HepG2 (cell line): ENCODE data around the gene UNG. TPM values are rescaled to one million over a fixed set of nuclear protein-coding genes. Genes with fewer than 3 reads are reported as not detected.

Experiments used
- ATAC-seq: fragments of 200-7000 bp; cut with Tn5 transposase; 3 replicates; pipeline ENCODE4 v1.9.1; 2020; ENCODE audit warnings: mild to moderate bottlenecking, moderate library complexity
- BruUV-seq: library from RNA; stranded (reverse); fragments of 400-500 nt; replicated peaks from 2 replicates; lab custom pipeline; 2021; lab: Mats Ljungman, UMichigan
- CTCF ChIA-PET: fragments of 300-600 bp; formaldehyde crosslinking; extraction: SDS; loops from one replicate; lab custom pipeline; 2021; ENCODE audit warnings: low total read pairs, inconsistent platforms, low intra/inter-chr PET ratio; lab: Yijun Ruan, JAX
- POLR2A ChIA-PET: fragments of 350-600 bp; sonication (Branson Sonifier 250); formaldehyde crosslinking; loops from one replicate; lab custom pipeline; 2020; ENCODE audit warnings: antibody characterized with exemption, inconsistent platforms; lab: Yijun Ruan, JAX
- DNase-seq: peaks from one replicate; pipeline ENCODE4 v3.0.0-alpha.2; 2015; ENCODE audit warnings: low spot score
- FAIRE-seq: peaks from 3 replicates; lab custom pipeline; 2011; peaks lifted over from hg19 to GRCh38; lab: Jason Lieb, UNC
- H2AFZ ChIP-seq: one replicate; pipeline ENCODE4 v1.6.1; 2011; ENCODE audit warnings: low read length, inconsistent platforms
- H3K27ac ChIP-seq: fragments of 300-600 bp; 3 replicates; pipeline ENCODE4 v1.8.0; 2011; ENCODE audit warnings: mixed run types, mild to moderate bottlenecking, mixed read lengths, low read length, inconsistent platforms; ENCODE audit not compliant: insufficient read depth; ENCODE audit errors: extremely low read length
- H3K27me3 ChIP-seq, 2 experiments: fragments of 200-600 bp in 1 of 2; 2 replicates in 1 of 2; 3 replicates in 1 of 2; pipeline versions ENCODE4 v1.6.0 to v1.8.0; 2011; ENCODE audit warnings: low read length in 2 of 2, mild to moderate bottlenecking in 2 of 2, moderate library complexity in 2 of 2, inconsistent platforms in 1 of 2; ENCODE audit not compliant: insufficient read depth in 2 of 2, control insufficient read depth in 1 of 2
- H3K36me3 ChIP-seq, 2 experiments: fragments of 200-600 bp in 1 of 2; replicated peaks in 1 of 2; 2 replicates in 1 of 2; 3 replicates in 1 of 2; pipeline versions ENCODE4 v1.5.1 to v1.8.0; 2011; ENCODE audit warnings: low read length in 2 of 2, inconsistent platforms in 1 of 2; ENCODE audit not compliant: insufficient read depth in 2 of 2, control insufficient read depth in 1 of 2
- H3K4me1 ChIP-seq: 2 replicates; pipeline ENCODE4 v1.5.1; 2012; ENCODE audit warnings: low read length, inconsistent platforms; ENCODE audit not compliant: insufficient read depth
- H3K4me2 ChIP-seq: 2 replicates; pipeline ENCODE4 v1.6.0; 2011; ENCODE audit warnings: low read depth, low read length, inconsistent platforms
- H3K4me3 ChIP-seq, 3 experiments: fragments of 200-600 bp in 1 of 3; sonication (generic), shearing (Covaris generic) in 1 of 3; replicated peaks in 1 of 3; 2 replicates each; pipeline ENCODE4 v1.5.1; 2011 to 2016; ENCODE audit warnings: low read length in 3 of 3, inconsistent platforms in 2 of 3, low read depth in 2 of 3, mild to moderate bottlenecking in 2 of 3, control low read depth in 1 of 3, mixed read lengths in 1 of 3; ENCODE audit not compliant: insufficient read depth in 1 of 3
- H3K79me2 ChIP-seq: one replicate; pipeline ENCODE4 v1.6.1; 2011; ENCODE audit warnings: low read length, inconsistent platforms; ENCODE audit not compliant: insufficient read depth
- H3K9ac ChIP-seq: 2 replicates; pipeline ENCODE4 v1.6.0; 2011; ENCODE audit warnings: mild to moderate bottlenecking, low read depth, low read length, inconsistent platforms; ENCODE audit not compliant: insufficient read depth
- H3K9me3 ChIP-seq: 2 replicates; pipeline ENCODE4 v1.5.1; 2012; ENCODE audit warnings: mild to moderate bottlenecking, low read length
- H4K20me1 ChIP-seq: 2 replicates; pipeline ENCODE4 v1.6.0; 2011; ENCODE audit warnings: inconsistent platforms, mild to moderate bottlenecking, low read length, moderate library complexity; ENCODE audit not compliant: insufficient read depth
- HMGA1 ChIP-seq: sonication (generic); formaldehyde crosslinking; conservative IDR thresholded peaks from 2 replicates; pipeline ENCODE4 v1.4.0; 2020; ENCODE audit warnings: missing genetic modification reagents
- MEIS1 ChIP-seq: sonication (generic); formaldehyde crosslinking; IDR thresholded peaks from 2 replicates; pipeline ENCODE4 v1.9.0; 2021; ENCODE audit warnings: mild to moderate bottlenecking, missing genetic modification reagents, moderate library complexity, borderline replicate concordance
- NFIB ChIP-seq: sonication (generic); formaldehyde crosslinking; IDR thresholded peaks from 2 replicates; pipeline ENCODE4 v1.9.0; 2021; ENCODE audit warnings: missing genetic modification reagents, mild to moderate bottlenecking, borderline replicate concordance
- RAD21 ChIP-seq: fragments of 450-650 bp; formaldehyde crosslinking; IDR thresholded peaks from 2 replicates; pipeline ENCODE4 v1.5.0; 2020; ENCODE audit warnings: mild to moderate bottlenecking
- SMAD3 ChIP-seq: sonication (generic); formaldehyde crosslinking; IDR thresholded peaks from 2 replicates; pipeline ENCODE4 v1.4.0; 2020; ENCODE audit warnings: missing genetic modification reagents
- SP5 ChIP-seq: IDR thresholded peaks from 2 replicates; pipeline ENCODE4 v1.6.1; 2016; ENCODE audit warnings: low read depth, borderline replicate concordance
- TARDBP ChIP-seq: sonication (generic); formaldehyde crosslinking; IDR thresholded peaks from 2 replicates; pipeline ENCODE4 v1.8.0; 2022; ENCODE audit warnings: mild to moderate bottlenecking, missing genetic modification reagents
- THAP11 ChIP-seq: IDR thresholded peaks from 2 replicates; pipeline ENCODE4 v1.6.1; 2016; ENCODE audit warnings: missing biosample characterization, missing genetic modification reagents
- TP53 ChIP-seq: sonication (generic); formaldehyde crosslinking; conservative IDR thresholded peaks from 2 replicates; pipeline ENCODE4 v1.4.0; 2020; ENCODE audit warnings: missing genetic modification reagents
- ZC3H13 ChIP-seq: sonication (generic); formaldehyde crosslinking; IDR thresholded peaks from 2 replicates; pipeline ENCODE4 v1.8.1; 2023; ENCODE audit warnings: mild to moderate bottlenecking, missing genetic modification reagents, moderate library complexity
- ZNF383 ChIP-seq: sonication (generic); formaldehyde crosslinking; IDR thresholded peaks from 2 replicates; pipeline ENCODE4 v1.4.0; 2020; ENCODE audit warnings: missing genetic modification reagents, mild to moderate bottlenecking, borderline replicate concordance
- ZNF749 ChIP-seq: sonication (generic); formaldehyde crosslinking; IDR thresholded peaks from 2 replicates; pipeline ENCODE4 v1.8.0; 2022; ENCODE audit warnings: mild to moderate bottlenecking, missing genetic modification reagents, moderate library complexity, borderline replicate concordance
- ZNF773 ChIP-seq: sonication (generic); formaldehyde crosslinking; IDR thresholded peaks from 2 replicates; pipeline ENCODE4 v1.4.0; 2020; ENCODE audit warnings: missing genetic modification reagents, borderline replicate concordance
- WGBS: methylation state at CpG from one replicate; pipeline ENCODE4 v1.1.6; 2017; ENCODE audit warnings: low lambda C conversion rate; 5-methylcytosine and 5-hydroxymethylcytosine counted together
- in situ Hi-C: cut with HindIII; loops from 2 replicates; pipeline ENCODE4 v1.10.0; 2017; ENCODE audit warnings: low pct_unique_long_range_greater_than_20kb; ENCODE audit not compliant: extremely low pct_ligation_motif_present
- intact Hi-C: fragments of 100-400 bp; cut with micrococcal nuclease; formaldehyde crosslinking; loops from one replicate; pipeline ENCODE4 v1.10.0; 2022; ENCODE audit not compliant: unreplicated experiment
- polyA plus RNA-seq, 8 experiments: library from polyadenylated mRNA; depleted of rRNA in 3 of 8; stranded (reverse) in 7 of 8; unstranded in 1 of 8; fragments of >200 nt; fragmentation: Illumina TruSeq in 4 of 8; extraction: Trizol in 4 of 8; gene quantifications; 2 replicates each; pipeline versions ENCODE4 v1.2.1 to v1.2.3, GENCODE V29; 2011 to 2016; ENCODE audit warnings: low read depth in 4 of 8, missing spikeins in 1 of 8, mixed read lengths in 1 of 8; ENCODE audit not compliant: insufficient read depth in 1 of 8
- total RNA-seq, 5 experiments: library from RNA; depleted of rRNA; stranded (reverse); fragments of >200 nt; fragmentation: Illumina TruSeq; extraction: Trizol; gene quantifications; 2 replicates each; pipeline ENCODE4 v1.2.3, GENCODE V29; 2016; ENCODE audit warnings: low read depth in 1 of 5
- TF ChIP-seq, protein P1 (sequence below): sonication (generic); formaldehyde crosslinking; IDR thresholded peaks from 2 replicates; pipeline ENCODE4 v1.5.1; 2020; ENCODE audit warnings: mild to moderate bottlenecking, missing genetic modification reagents
- TF ChIP-seq, protein P2 (sequence below): sonication (generic); formaldehyde crosslinking; IDR thresholded peaks from 2 replicates; pipeline ENCODE4 v1.5.0; 2020; ENCODE audit warnings: mild to moderate bottlenecking, missing genetic modification reagents
- TF ChIP-seq, protein P3 (sequence below): IDR thresholded peaks from 2 replicates; pipeline ENCODE4 v1.4.0; 2020; ENCODE audit warnings: mild to moderate bottlenecking, missing genetic modification reagents

Gene UNG
- total and polyA plus RNA-seq, 2 of the 13 experiments (the other 11 are each of a cell fraction or from before 2014, with no cell fraction given): 23.3 to 114 TPM

DNA sequence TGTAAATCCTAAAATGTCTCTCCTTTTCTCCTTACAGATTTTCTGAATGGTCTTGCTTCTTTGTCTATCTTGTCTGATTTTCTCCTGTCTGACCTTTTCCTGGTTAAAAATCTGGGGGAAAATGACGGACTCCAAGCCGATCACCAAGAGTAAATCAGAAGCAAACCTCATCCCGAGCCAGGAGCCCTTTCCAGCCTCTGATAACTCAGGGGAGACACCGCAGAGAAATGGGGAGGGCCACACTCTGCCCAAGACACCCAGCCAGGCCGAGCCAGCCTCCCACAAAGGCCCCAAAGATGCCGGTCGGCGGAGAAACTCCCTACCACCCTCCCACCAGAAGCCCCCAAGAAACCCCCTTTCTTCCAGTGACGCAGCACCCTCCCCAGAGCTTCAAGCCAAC, 42.0 kb downstream of the UNG start:
- peaks cover 14% of the 10 kb centered on the region for H3K4me1 ChIP-seq
- in situ Hi-C loops: loop anchor here (10.0 kb wide), 2 partner anchors 105 to 245 kb away; no protein-coding TSS in a partner anchor
- intact Hi-C loops: no loop called here
- no peak overlapping the region for H3K27ac ChIP-seq
- H3K36me3 ChIP-seq: no peaks in the 10 kb centered on the region
- WGBS: 96% methylated on average over 8 of the region's 9 CpGs
- no TSS peak for BruUV-seq
- H3K4me3 ChIP-seq: no peak overlapping the region
- CTCF ChIA-PET: no interaction called here
- no peak overlapping the region for H3K9ac ChIP-seq
- H2AFZ ChIP-seq: no peak overlapping the region
- TF ChIP-seq HMGA1 (CRISPR knock-in tag): no peak
- TF ChIP-seq ZNF749 (CRISPR knock-in tag): no peak
- no peak for TF ChIP-seq ZC3H13
- no peak for TF ChIP-seq SMAD3
- TF ChIP-seq, protein P1, sequence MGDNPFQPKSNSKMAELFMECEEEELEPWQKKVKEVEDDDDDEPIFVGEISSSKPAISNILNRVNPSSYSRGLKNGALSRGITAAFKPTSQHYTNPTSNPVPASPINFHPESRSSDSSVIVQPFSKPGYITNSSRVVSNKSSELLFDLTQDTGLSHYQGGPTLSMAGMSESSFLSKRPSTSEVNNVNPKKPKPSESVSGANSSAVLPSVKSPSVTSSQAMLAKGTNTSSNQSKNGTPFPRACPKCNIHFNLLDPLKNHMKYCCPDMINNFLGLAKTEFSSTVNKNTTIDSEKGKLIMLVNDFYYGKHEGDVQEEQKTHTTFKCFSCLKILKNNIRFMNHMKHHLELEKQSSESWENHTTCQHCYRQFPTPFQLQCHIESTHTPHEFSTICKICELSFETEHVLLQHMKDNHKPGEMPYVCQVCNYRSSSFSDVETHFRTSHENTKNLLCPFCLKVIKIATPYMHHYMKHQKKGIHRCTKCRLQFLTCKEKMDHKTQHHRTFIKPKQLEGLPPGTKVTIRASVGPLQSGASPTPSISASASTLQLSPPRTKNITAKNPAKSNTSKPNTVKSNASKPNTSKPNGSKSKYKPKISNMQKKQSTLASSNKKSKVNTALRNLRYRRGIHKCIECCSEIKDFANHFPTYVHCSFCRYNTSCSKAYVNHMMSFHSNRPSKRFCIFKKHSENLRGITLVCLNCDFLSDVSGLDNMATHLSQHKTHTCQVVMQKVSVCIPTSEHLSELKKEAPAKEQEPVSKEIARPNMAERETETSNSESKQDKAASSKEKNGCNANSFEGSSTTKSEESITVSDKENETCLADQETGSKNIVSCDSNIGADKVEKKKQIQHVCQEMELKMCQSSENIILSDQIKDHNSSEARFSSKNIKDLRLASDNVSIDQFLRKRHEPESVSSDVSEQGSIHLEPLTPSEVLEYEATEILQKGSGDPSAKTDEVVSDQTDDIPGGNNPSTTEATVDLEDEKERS (CRISPR knock-in tag): no peak
- TF ChIP-seq, protein P2, sequence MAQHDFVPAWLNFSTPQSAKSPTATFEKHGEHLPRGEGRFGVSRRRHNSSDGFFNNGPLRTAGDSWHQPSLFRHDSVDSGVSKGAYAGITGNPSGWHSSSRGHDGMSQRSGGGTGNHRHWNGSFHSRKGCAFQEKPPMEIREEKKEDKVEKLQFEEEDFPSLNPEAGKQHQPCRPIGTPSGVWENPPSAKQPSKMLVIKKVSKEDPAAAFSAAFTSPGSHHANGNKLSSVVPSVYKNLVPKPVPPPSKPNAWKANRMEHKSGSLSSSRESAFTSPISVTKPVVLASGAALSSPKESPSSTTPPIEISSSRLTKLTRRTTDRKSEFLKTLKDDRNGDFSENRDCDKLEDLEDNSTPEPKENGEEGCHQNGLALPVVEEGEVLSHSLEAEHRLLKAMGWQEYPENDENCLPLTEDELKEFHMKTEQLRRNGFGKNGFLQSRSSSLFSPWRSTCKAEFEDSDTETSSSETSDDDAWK (CRISPR knock-in tag): no peak
- TF ChIP-seq ZNF383 (CRISPR knock-in tag): no peak
- TF ChIP-seq THAP11: no peak
- TF ChIP-seq, protein P3, sequence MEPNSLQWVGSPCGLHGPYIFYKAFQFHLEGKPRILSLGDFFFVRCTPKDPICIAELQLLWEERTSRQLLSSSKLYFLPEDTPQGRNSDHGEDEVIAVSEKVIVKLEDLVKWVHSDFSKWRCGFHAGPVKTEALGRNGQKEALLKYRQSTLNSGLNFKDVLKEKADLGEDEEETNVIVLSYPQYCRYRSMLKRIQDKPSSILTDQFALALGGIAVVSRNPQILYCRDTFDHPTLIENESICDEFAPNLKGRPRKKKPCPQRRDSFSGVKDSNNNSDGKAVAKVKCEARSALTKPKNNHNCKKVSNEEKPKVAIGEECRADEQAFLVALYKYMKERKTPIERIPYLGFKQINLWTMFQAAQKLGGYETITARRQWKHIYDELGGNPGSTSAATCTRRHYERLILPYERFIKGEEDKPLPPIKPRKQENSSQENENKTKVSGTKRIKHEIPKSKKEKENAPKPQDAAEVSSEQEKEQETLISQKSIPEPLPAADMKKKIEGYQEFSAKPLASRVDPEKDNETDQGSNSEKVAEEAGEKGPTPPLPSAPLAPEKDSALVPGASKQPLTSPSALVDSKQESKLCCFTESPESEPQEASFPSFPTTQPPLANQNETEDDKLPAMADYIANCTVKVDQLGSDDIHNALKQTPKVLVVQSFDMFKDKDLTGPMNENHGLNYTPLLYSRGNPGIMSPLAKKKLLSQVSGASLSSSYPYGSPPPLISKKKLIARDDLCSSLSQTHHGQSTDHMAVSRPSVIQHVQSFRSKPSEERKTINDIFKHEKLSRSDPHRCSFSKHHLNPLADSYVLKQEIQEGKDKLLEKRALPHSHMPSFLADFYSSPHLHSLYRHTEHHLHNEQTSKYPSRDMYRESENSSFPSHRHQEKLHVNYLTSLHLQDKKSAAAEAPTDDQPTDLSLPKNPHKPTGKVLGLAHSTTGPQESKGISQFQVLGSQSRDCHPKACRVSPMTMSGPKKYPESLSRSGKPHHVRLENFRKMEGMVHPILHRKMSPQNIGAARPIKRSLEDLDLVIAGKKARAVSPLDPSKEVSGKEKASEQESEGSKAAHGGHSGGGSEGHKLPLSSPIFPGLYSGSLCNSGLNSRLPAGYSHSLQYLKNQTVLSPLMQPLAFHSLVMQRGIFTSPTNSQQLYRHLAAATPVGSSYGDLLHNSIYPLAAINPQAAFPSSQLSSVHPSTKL (CRISPR knock-in tag): no peak
- no peak for TF ChIP-seq TARDBP (CRISPR knock-in tag)
- no peak for TF ChIP-seq TP53 (CRISPR knock-in tag)
- TF ChIP-seq NFIB (CRISPR knock-in tag): no peak
- TF ChIP-seq SP5 (CRISPR knock-in tag): no peak
- TF ChIP-seq RAD21 (CRISPR knock-in tag): no peak
- no peak for TF ChIP-seq ZNF773 (CRISPR knock-in tag)
- TF ChIP-seq MEIS1: no peak
- H3K4me2 ChIP-seq: no peak overlapping the region
- no peaks in the 10 kb centered on the region for H3K79me2 ChIP-seq
- H4K20me1 ChIP-seq: no peaks in the 10 kb centered on the region
- ATAC-seq: no peak
- H3K27me3 ChIP-seq: no peaks in the 10 kb centered on the region
- POLR2A ChIA-PET: interaction anchor here (3.8 kb wide), 1 partner anchor 15 kb away, joined by 13 read pairs; no protein-coding TSS in a partner anchor
- no peak for DNase-seq
- no peak for FAIRE-seq
- H3K9me3 ChIP-seq: no peaks in the 10 kb centered on the region
